Fibroblast of lung (primary cell): ENCODE measurements around the gene CLSTN2. TPM values are rescaled to one million over a fixed set of nuclear protein-coding genes. Genes with fewer than 3 reads are reported as not detected.

Experiments
- DNase-seq, 2 donors: peaks; one replicate each; pipeline versions ENCODE4 v3.0.0 to v3.0.0-alpha.2; 2010; ENCODE audit warnings: low read depth in 2 of 2
- H2AFZ ChIP-seq: 2 replicates; pipeline ENCODE4 v1.5.1; 2012; ENCODE audit warnings: low read length, control low read depth, inconsistent platforms
- H3K27ac ChIP-seq: 2 replicates; pipeline ENCODE4 v1.5.1; 2011; ENCODE audit warnings: low read length, control low read depth; ENCODE audit not compliant: insufficient read depth
- H3K27me3 ChIP-seq: 2 replicates; pipeline ENCODE4 v1.5.1; 2011; ENCODE audit warnings: mild to moderate bottlenecking, low read length; ENCODE audit not compliant: control insufficient read depth, insufficient read depth
- H3K36me3 ChIP-seq: 2 replicates; pipeline ENCODE4 v1.5.1; 2011; ENCODE audit warnings: low read length; ENCODE audit not compliant: control insufficient read depth, insufficient read depth
- H3K4me1 ChIP-seq: 2 replicates; pipeline ENCODE4 v1.5.1; 2011; ENCODE audit warnings: low read length; ENCODE audit not compliant: control insufficient read depth, insufficient read depth; ENCODE audit errors: extremely low read depth
- H3K4me2 ChIP-seq: 2 replicates; pipeline ENCODE4 v1.5.1; 2011; ENCODE audit warnings: low read length, control low read depth; ENCODE audit not compliant: insufficient read depth; ENCODE audit errors: extremely low read depth
- H3K4me3 ChIP-seq, 4 experiments: fragments of 200-600 bp in 1 of 4; sonication (generic) in 1 of 4; replicated peaks in 1 of 4; 2 replicates each; pipeline ENCODE4 v1.5.1; 2011 to 2016; ENCODE audit warnings: low read length in 4 of 4, low read depth in 3 of 4, mild to moderate bottlenecking in 3 of 4, control low read depth in 2 of 4, inconsistent platforms in 1 of 4, mixed read lengths in 1 of 4; ENCODE audit not compliant: insufficient read depth in 1 of 4; ENCODE audit errors: control extremely low read depth in 1 of 4
- H3K79me2 ChIP-seq: 2 replicates; pipeline ENCODE4 v1.5.1; 2012; ENCODE audit warnings: mild to moderate bottlenecking, low read length, inconsistent platforms; ENCODE audit not compliant: control insufficient read depth, insufficient read depth
- H3K9ac ChIP-seq: 2 replicates; pipeline ENCODE4 v1.5.1; 2011; ENCODE audit warnings: mild to moderate bottlenecking, low read length, control low read depth; ENCODE audit not compliant: insufficient read depth
- H3K9me3 ChIP-seq: 2 replicates; pipeline ENCODE4 v1.5.1; 2012; ENCODE audit warnings: low read depth, low read length; ENCODE audit not compliant: control insufficient read depth, insufficient read depth
- H4K20me1 ChIP-seq: 2 replicates; pipeline ENCODE4 v1.5.1; 2011; ENCODE audit warnings: low read length; ENCODE audit not compliant: control insufficient read depth, insufficient read depth; ENCODE audit errors: extremely low read depth
- CTCF ChIP-seq, 2 donors: IDR thresholded peaks in 1 of 2; conservative IDR thresholded peaks in 1 of 2; 1 replicate in 1 of 2; 2 replicates in 1 of 2; pipeline ENCODE4 v1.5.1; 2011 to 2012; ENCODE audit warnings: low read length in 2 of 2, control low read depth in 1 of 2, inconsistent platforms in 1 of 2, low read depth in 1 of 2, mild to moderate bottlenecking in 1 of 2
- EZH2 ChIP-seq: IDR thresholded peaks from 2 replicates; pipeline ENCODE4 v1.5.1; 2012; ENCODE audit warnings: low read length, control low read depth, mild to moderate bottlenecking; ENCODE audit errors: missing control alignments
- polyA plus RNA-seq, 2 donors: library from polyadenylated mRNA; depleted of rRNA in 1 of 2; stranded (reverse) in 1 of 2; unstranded in 1 of 2; fragments of >200 nt; gene quantifications; 2 replicates each; pipeline ENCODE4 v1.2.1, GENCODE V29; 2011 to 2012; ENCODE audit warnings: missing spikeins in 1 of 2
- total RNA-seq: library from RNA; depleted of rRNA; stranded (reverse); fragments of >200 nt; gene quantifications from 2 replicates; pipeline ENCODE4 v1.2.1, GENCODE V29; 2014

Gene CLSTN2
- total and polyA plus RNA-seq, 2 donors (not counting 1 experiment from before 2014, with no cell fraction given), result under 0.01 to 1.3 TPM

- no peaks in the 10 kb centered on the region for H4K20me1 ChIP-seq
- no peaks in the 10 kb centered on the region for H3K27me3 ChIP-seq
- H3K79me2 ChIP-seq, result no peaks in the 10 kb centered on the region
- no peak overlapping the region for H2AFZ ChIP-seq
- no peak overlapping the region for H3K4me3 ChIP-seq
- H3K4me1 ChIP-seq, result no peaks in the 10 kb centered on the region
- H3K9me3 ChIP-seq, result no peaks in the 10 kb centered on the region
- H3K27ac ChIP-seq, result no peak overlapping the region
- H3K9ac ChIP-seq, result no peak overlapping the region
- no peak for TF ChIP-seq CTCF (conservative IDR thresholded peaks at IDR 0.05 in 1 of 2, IDR thresholded peaks at IDR 0.05 in 1 of 2; ENCODE audit: low read depth in 1 of 2, low read length in 2 of 2)
- no peaks in the 10 kb centered on the region for H3K36me3 ChIP-seq
- no peak overlapping the region for H3K4me2 ChIP-seq
- DNase-seq, result no peak
Observed at GRCh38 chr3:140521751-140522445, 586.9 kb downstream of the CLSTN2 start.

- H3K27me3 ChIP-seq, result no peaks in the 10 kb centered on the region
- H3K4me1 ChIP-seq, result no peaks in the 10 kb centered on the region
- no peak overlapping the region for H3K9ac ChIP-seq
- H4K20me1 ChIP-seq, result no peaks in the 10 kb centered on the region
- TF ChIP-seq EZH2 (no peak), CTCF (conservative IDR thresholded peaks at IDR 0.05 in 1 of 2, IDR thresholded peaks at IDR 0.05 in 1 of 2; ENCODE audit: low read depth in 1 of 2, low read length in 2 of 2) (no peak)
- H2AFZ ChIP-seq, result no peak overlapping the region
- no peak for DNase-seq
- no peak overlapping the region for H3K4me3 ChIP-seq
- H3K27ac ChIP-seq, result no peak overlapping the region
- no peaks in the 10 kb centered on the region for H3K36me3 ChIP-seq
- H3K9me3 ChIP-seq, result no peaks in the 10 kb centered on the region
- no peaks in the 10 kb centered on the region for H3K79me2 ChIP-seq
- H3K4me2 ChIP-seq, result no peak overlapping the region
Observed at GRCh38 chr3:140522653-140523380, 587.8 kb downstream of the CLSTN2 start.

- no peaks in the 10 kb centered on the region for H3K36me3 ChIP-seq
- DNase-seq, result no peak
- no peaks in the 10 kb centered on the region for H3K79me2 ChIP-seq
- H3K4me2 ChIP-seq, result no peak overlapping the region
- no peaks in the 10 kb centered on the region for H3K9me3 ChIP-seq
- no peak overlapping the region for H2AFZ ChIP-seq
- no peaks in the 10 kb centered on the region for H3K4me1 ChIP-seq
- no peak overlapping the region for H3K4me3 ChIP-seq
- no peaks in the 10 kb centered on the region for H3K27me3 ChIP-seq
- H3K9ac ChIP-seq, result no peak overlapping the region
- no peaks in the 10 kb centered on the region for H4K20me1 ChIP-seq
- TF ChIP-seq CTCF (conservative IDR thresholded peaks at IDR 0.05 in 1 of 2, IDR thresholded peaks at IDR 0.05 in 1 of 2; ENCODE audit: low read depth in 1 of 2, low read length in 2 of 2) (no peak), EZH2 (no peak)
- H3K27ac ChIP-seq, result no peak overlapping the region
Observed at GRCh38 chr3:140523600-140523999, 588.6 kb downstream of the CLSTN2 start.
